GM12878 (cell line): Measurements from ENCODE around the gene TOX2. TPM values are rescaled to one million over a fixed set of nuclear protein-coding genes. Genes with fewer than 3 reads are reported as not detected.

Source experiments
- ATAC-seq: fragments of 200-7000 bp; cut with Tn5 transposase; 3 replicates; pipeline ENCODE4 v1.9.1; 2020; ENCODE audit warnings: mild to moderate bottlenecking, moderate library complexity
- BruUV-seq: library from RNA; stranded (reverse); fragments of 400-500 nt; replicated peaks from 2 replicates; lab custom pipeline; 2021; lab: Mats Ljungman, UMichigan
- CTCF ChIA-PET: fragments of 300-600 bp; sonication (Branson Sonifier 250); formaldehyde crosslinking; extraction: SDS; loops from one replicate; lab custom pipeline; 2021; ENCODE audit warnings: inconsistent platforms; lab: Yijun Ruan, JAX
- POLR2A ChIA-PET: fragments of 350-600 bp; formaldehyde crosslinking; extraction: SDS; loops from one replicate; lab custom pipeline; 2021; ENCODE audit warnings: inconsistent platforms; lab: Charles Lee
- RAD21 ChIA-PET: fragments of 300-600 bp; sonication (Branson Sonifier 250); formaldehyde crosslinking; loops from one replicate; lab custom pipeline; 2023; ENCODE audit warnings: antibody characterized with exemption; ENCODE audit not compliant: unreplicated experiment; lab: Charles Lee
- SMC1A ChIA-PET: fragments of 300-600 bp; sonication (Branson Sonifier 250); formaldehyde crosslinking; loops from one replicate; lab custom pipeline; 2023; ENCODE audit not compliant: unreplicated experiment, uncharacterized antibody; lab: Charles Lee
- DNase-seq: peaks from one replicate; pipeline ENCODE4 v3.0.0-alpha.2; 2011; ENCODE audit warnings: low read depth, low spot score
- FAIRE-seq: peaks from 3 replicates; lab custom pipeline; 2011; peaks lifted over from hg19 to GRCh38; lab: Jason Lieb, UNC
- H2AFZ ChIP-seq: 2 replicates; pipeline ENCODE4 v1.6.0; 2011; ENCODE audit warnings: low read depth, low read length, control low read depth; ENCODE audit not compliant: control insufficient read depth
- H3K27ac ChIP-seq: 2 replicates; pipeline ENCODE4 v1.5.1; 2011; ENCODE audit warnings: control low read depth; ENCODE audit not compliant: control insufficient read depth, insufficient read depth
- H3K27me3 ChIP-seq, 2 experiments: replicated peaks in 1 of 2; 2 replicates each; pipeline versions ENCODE4 v1.6.0 to v1.6.1; 2011; ENCODE audit warnings: low read length in 1 of 2; ENCODE audit not compliant: control insufficient read depth in 2 of 2, insufficient read depth in 2 of 2
- H3K36me3 ChIP-seq, 2 experiments: 2 replicates each; pipeline ENCODE4 v1.5.1; 2011; ENCODE audit warnings: low read length in 1 of 2; ENCODE audit not compliant: control insufficient read depth in 2 of 2, insufficient read depth in 2 of 2
- H3K4me1 ChIP-seq: 2 replicates; pipeline ENCODE4 v1.6.1; 2011; ENCODE audit warnings: mild to moderate bottlenecking, low read length, moderate library complexity, mixed read lengths; ENCODE audit not compliant: control insufficient read depth, insufficient read depth
- H3K4me2 ChIP-seq: 2 replicates; pipeline ENCODE4 v1.6.0; 2011; ENCODE audit warnings: control low read depth; ENCODE audit not compliant: control insufficient read depth, insufficient read depth
- H3K4me3 ChIP-seq: fragments of 200-600 bp; sonication (generic); 2 replicates; pipeline ENCODE4 v1.5.1; 2016
- H3K79me2 ChIP-seq: 2 replicates; pipeline ENCODE4 v1.6.0; 2011; ENCODE audit warnings: low read length; ENCODE audit not compliant: control insufficient read depth, insufficient read depth
- H3K9ac ChIP-seq: 2 replicates; pipeline ENCODE4 v1.8.0; 2011; ENCODE audit warnings: low read length, control low read depth, mixed read lengths; ENCODE audit not compliant: control insufficient read depth, insufficient read depth
- H3K9me3 ChIP-seq: replicated peaks from 3 replicates; pipeline ENCODE4 v1.5.1; 2011; ENCODE audit warnings: mild to moderate bottlenecking, low read length; ENCODE audit not compliant: control insufficient read depth, insufficient read depth
- H4K20me1 ChIP-seq: 2 replicates; pipeline ENCODE4 v1.6.0; 2011; ENCODE audit not compliant: control insufficient read depth, insufficient read depth
- IRF4 ChIP-seq: IDR thresholded peaks from 2 replicates; pipeline ENCODE4 v1.6.1; 2011; ENCODE audit warnings: low read depth, low read length
- MTA2 ChIP-seq: fragments of 450-650 bp; IDR thresholded peaks from 2 replicates; pipeline ENCODE4 v1.6.1; 2016; ENCODE audit warnings: low read depth, mild to moderate bottlenecking, moderate library complexity
- RELB ChIP-seq: fragments of 450-650 bp; IDR thresholded peaks from 2 replicates; pipeline ENCODE4 v1.6.1; 2017; ENCODE audit warnings: low read depth, mild to moderate bottlenecking, moderate library complexity
- SMARCA5 ChIP-seq: fragments of 450-650 bp; IDR thresholded peaks from 2 replicates; pipeline ENCODE4 v1.6.1; 2017; ENCODE audit warnings: mild to moderate bottlenecking
- TARDBP ChIP-seq: IDR thresholded peaks from 2 replicates; pipeline ENCODE4 v1.6.1; 2016; ENCODE audit warnings: borderline replicate concordance
- TCF7 ChIP-seq: IDR thresholded peaks from 2 replicates; pipeline ENCODE4 v1.6.1; 2014; ENCODE audit warnings: antibody characterized with exemption, borderline replicate concordance
- YY1 ChIP-seq: IDR thresholded peaks from 2 replicates; pipeline ENCODE4 v1.6.1; 2011; ENCODE audit warnings: low read depth, mild to moderate bottlenecking, low read length
- ZNF217 ChIP-seq: fragments of 450-650 bp; IDR thresholded peaks from 2 replicates; pipeline ENCODE4 v1.6.1; 2017; ENCODE audit warnings: antibody characterized with exemption, mild to moderate bottlenecking
- WGBS: methylation state at CpG from one replicate; pipeline ENCODE4 v1.1.6; 2016; ENCODE audit warnings: low lambda C conversion rate; ENCODE audit not compliant: insufficient replicate concordance, insufficient coverage; ENCODE audit errors: missing lambda C conversion rate; 5-methylcytosine and 5-hydroxymethylcytosine counted together
- in situ Hi-C: fragments of 300-500 bp; cut with MboI; formaldehyde crosslinking; loops from 9 replicates; pipeline ENCODE4 v1.14.3; 2018; ENCODE audit warnings: mixed read lengths
- intact Hi-C: fragments of 100-400 bp; cut with micrococcal nuclease; formaldehyde crosslinking; loops from one replicate; pipeline ENCODE4 v1.14.2; 2022; ENCODE audit not compliant: unreplicated experiment
- polyA plus RNA-seq, 11 experiments: library from polyadenylated mRNA; depleted of rRNA in 4 of 11; unstranded in 6 of 11; stranded (reverse) in 5 of 11; fragments of >200 nt; fragmentation: Nextera tagmentation in 4 of 11; fragmentation: Illumina TruSeq in 1 of 11; extraction: Ambion mirVana in 4 of 11; extraction: Trizol in 1 of 11; gene quantifications; 1 replicate in 1 of 11; 2 replicates in 10 of 11; pipeline versions ENCODE4 v1.2.1 to v1.2.3, GENCODE V29; 2011 to 2016; ENCODE audit warnings: inconsistent platforms in 2 of 11, missing spikeins in 2 of 11, low read depth in 1 of 11
- total RNA-seq, 4 experiments: library from RNA; depleted of rRNA in 3 of 4; stranded (reverse); fragments of >200 nt in 3 of 4; fragmentation: Illumina TruSeq in 1 of 4; extraction: Trizol in 1 of 4; gene quantifications; 2 replicates each; pipeline versions ENCODE4 v1.2.1 to v1.2.3, GENCODE V29; 2013 to 2021
- TF ChIP-seq, protein P1 (sequence below): IDR thresholded peaks from 2 replicates; pipeline ENCODE4 v1.6.1; 2011; ENCODE audit warnings: low read depth, low read length, improper control_type of control experiment, borderline replicate concordance

TOX2 gene
- total and polyA plus RNA-seq, 10 of the 15 experiments (the other 5 are each of a cell fraction or from before 2014, with no cell fraction given): 2.6 to 40.5 (median 7.9) TPM

DNA sequence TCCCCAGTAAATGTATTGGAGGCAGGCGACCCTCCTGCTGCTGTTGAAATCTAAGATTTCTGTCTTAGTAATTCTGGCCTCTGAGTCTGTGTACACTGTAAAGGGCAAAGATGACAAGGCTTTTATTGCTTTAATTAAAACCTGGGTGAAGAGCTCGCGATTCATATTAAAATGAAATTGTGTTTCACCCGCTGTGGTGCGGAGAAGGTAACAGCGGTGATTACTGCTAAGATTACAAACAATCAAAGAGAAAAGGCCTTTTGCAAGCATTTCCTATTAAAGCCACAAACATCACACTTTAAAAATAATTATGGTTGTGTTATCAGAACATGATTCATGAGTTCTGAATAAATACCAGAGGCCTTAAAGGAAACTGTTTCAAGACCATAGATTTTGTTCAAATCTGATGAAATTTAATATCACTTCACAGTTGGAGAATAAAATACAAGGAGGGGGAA lies 69.3 kb downstream of the TOX2 start:
- Histone ChIP-seq H4K20me1 (no peaks in the 10 kb centered on the region), H3K9me3 (no peaks in the 10 kb centered on the region), H3K4me3 (no peak overlapping the region), H3K4me1 (peaks cover 4% of the 10 kb centered on the region), H3K27me3 (no peaks in the 10 kb centered on the region), H3K4me2 (no peak overlapping the region), H3K9ac (no peak overlapping the region), H3K36me3 (no peaks in the 10 kb centered on the region), H3K79me2 (no peaks in the 10 kb centered on the region), H3K27ac (no peak overlapping the region), H2AFZ (no peak overlapping the region)
- TF ChIP-seq TARDBP (no peak), YY1 (no peak)
- ATAC-seq (no peak), FAIRE-seq (no peak), DNase-seq (no peak)
- BruUV-seq: no TSS peak
- ChIA-PET CTCF (interaction anchor here (0.7 to 2.6 kb wide), 8 partner anchors 10 to 138 kb away, joined by 3 to 7 read pairs (median 4); no protein-coding TSS in a partner anchor), RAD21 (interaction anchor here (0.7 to 1.6 kb wide), 8 partner anchors 12 to 234 kb away, joined by 3 to 7 read pairs (median 3); no protein-coding TSS in a partner anchor), POLR2A (interaction anchor here (0.9 to 1.7 kb wide), 3 partner anchors 10 to 20 kb away, joined by 3 to 6 read pairs (median 3); no protein-coding TSS in a partner anchor), SMC1A (interaction anchor here (0.7 to 5.1 kb wide), 7 partner anchors 9 to 84 kb away, joined by 3 to 32 read pairs (median 4); no protein-coding TSS in a partner anchor)
- 95% methylated on average over 6 of the region's 6 CpGs for WGBS
- in situ Hi-C loops: no loop called here
- intact Hi-C loops: no loop called here

- Histone ChIP-seq H3K4me2 (no peak overlapping the region), H3K4me3 (no peak overlapping the region), H3K36me3 (no peaks in the 10 kb centered on the region), H3K27ac (no peak overlapping the region), H3K4me1 (peaks cover 4% of the 10 kb centered on the region), H4K20me1 (no peaks in the 10 kb centered on the region), H3K27me3 (no peaks in the 10 kb centered on the region), H2AFZ (no peak overlapping the region), H3K79me2 (no peaks in the 10 kb centered on the region), H3K9ac (no peak overlapping the region), H3K9me3 (no peaks in the 10 kb centered on the region; the same call in 2 of the 3 replicates)
- ChIA-PET SMC1A (interaction anchor here (0.7 to 5.1 kb wide), 8 partner anchors 10 to 133 kb away, joined by 3 to 32 read pairs (median 4); no protein-coding TSS in a partner anchor), POLR2A (interaction anchor here (0.9 to 1.7 kb wide), 3 partner anchors 9 to 20 kb away, joined by 3 to 6 read pairs (median 3); no protein-coding TSS in a partner anchor), RAD21 (interaction anchor here (0.7 to 1.6 kb wide), 9 partner anchors 11 to 235 kb away, joined by 3 to 7 read pairs (median 3); no protein-coding TSS in a partner anchor), CTCF (interaction anchor here (0.7 to 2.6 kb wide), 9 partner anchors 9 to 235 kb away, joined by 3 to 7 read pairs (median 4); no protein-coding TSS in a partner anchor)
- no peak for FAIRE-seq
- BruUV-seq: no TSS peak
- intact Hi-C loops (no loop called here), in situ Hi-C loops (no loop called here)
- no peak for DNase-seq
- TF ChIP-seq MTA2 (no peak), SMARCA5 (no peak), RELB (no peak), IRF4 (no peak), TCF7 (no peak), ZNF217 (no peak)
- TF ChIP-seq, protein P1, sequence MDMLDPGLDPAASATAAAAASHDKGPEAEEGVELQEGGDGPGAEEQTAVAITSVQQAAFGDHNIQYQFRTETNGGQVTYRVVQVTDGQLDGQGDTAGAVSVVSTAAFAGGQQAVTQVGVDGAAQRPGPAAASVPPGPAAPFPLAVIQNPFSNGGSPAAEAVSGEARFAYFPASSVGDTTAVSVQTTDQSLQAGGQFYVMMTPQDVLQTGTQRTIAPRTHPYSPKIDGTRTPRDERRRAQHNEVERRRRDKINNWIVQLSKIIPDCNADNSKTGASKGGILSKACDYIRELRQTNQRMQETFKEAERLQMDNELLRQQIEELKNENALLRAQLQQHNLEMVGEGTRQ: no peak
- no peak for ATAC-seq
- 53% methylated on average over 4 of the region's 4 CpGs for WGBS
Observed at GRCh38 chr20:43984587-43984986, 69.9 kb downstream of the TOX2 start.
